ENCODE measurements around the gene ZC3H13. TPM values are rescaled to one million over a fixed set of nuclear protein-coding genes. Genes with fewer than 3 reads are reported as not detected.

ZC3H13 gene
- polyA plus RNA-seq, 1 donor from 2014 or later: 59.8 TPM

DNA sequence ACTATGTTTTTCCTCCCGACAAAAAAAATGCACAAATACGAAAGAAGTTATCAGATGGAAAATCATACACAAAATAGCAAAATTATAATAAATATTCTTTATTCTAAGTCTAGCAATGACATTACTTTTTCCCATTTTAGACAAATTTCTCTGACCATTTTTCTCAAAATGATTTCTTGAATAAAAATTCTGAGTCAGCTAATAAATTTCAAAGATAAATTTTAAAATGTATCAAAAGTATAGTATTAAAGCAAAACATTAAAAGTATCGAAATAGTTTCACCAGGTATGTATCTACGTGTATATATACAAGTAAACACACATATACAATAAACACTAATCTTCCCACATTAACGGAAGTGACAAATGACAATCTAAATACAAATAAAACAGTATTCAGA, 8.9 kb downstream of the ZC3H13 start:
- Mint-ChIP-seq H3K36me3 (peaks cover 5% of the 10 kb centered on the region), H3K4me1 (peaks cover 11 to 17% (median 15%) of the 10 kb centered on the region in 3 donors), H3K27ac (no peak overlapping the region), H3K9me3 (peaks cover 0 to 1% (median 0%) of the 10 kb centered on the region in 3 donors), H3K4me3 (no peak overlapping the region), H3K27me3 (no peaks in the 10 kb centered on the region)

DNA sequence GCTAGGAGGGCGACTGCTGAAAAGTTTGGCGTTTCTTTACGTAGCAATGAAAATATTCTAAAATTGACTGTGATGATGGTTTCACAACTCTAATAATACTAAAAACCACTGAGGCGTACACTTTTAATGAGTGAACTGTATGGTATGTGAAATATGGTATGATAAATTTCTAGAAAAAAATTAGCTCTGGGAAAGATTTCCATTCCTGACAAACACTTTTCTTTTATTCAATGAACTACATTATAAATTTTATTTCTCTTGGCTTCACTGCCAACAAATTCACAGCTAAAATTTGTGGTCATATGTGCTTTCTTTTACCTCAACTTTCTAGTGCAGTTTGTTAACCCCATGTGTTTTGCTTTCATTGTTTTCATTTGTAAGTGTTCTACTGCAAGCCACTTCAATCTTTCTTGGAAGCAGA, 11.1 kb downstream of the ZC3H13 start:
- no peak overlapping the region for H3K4me3 Mint-ChIP-seq
- no peaks in the 10 kb centered on the region for H3K27me3 Mint-ChIP-seq
- peaks cover 8% of the 10 kb centered on the region for H3K36me3 Mint-ChIP-seq
- no peak overlapping the region for H3K27ac Mint-ChIP-seq
- H3K9me3 Mint-ChIP-seq: no peaks in the 10 kb centered on the region
- H3K4me1 Mint-ChIP-seq: peaks cover 2 to 6% (median 6%) of the 10 kb centered on the region in 3 donors

DNA sequence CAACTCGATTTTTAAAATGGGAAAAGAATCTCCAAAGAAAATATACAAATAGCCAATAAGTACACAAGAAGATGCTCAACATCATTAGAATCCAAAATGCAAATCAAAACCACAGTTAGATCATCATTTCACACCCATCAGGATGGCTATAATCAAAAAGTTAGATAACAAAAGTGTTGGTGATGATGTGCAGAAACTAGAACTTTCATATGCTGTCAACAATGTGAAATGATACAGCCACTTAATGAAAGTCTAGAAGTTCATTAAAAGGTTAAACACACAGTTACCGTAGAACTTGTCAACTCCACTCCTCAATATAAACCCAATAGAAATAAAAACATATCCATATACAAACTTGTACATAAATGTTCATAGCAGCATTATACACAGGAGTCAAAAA, 11.8 kb downstream of the ZC3H13 start:
- Mint-ChIP-seq H3K4me1 (peaks cover 2 to 8% (median 6%) of the 10 kb centered on the region in 3 donors), H3K36me3 (peaks cover 10% of the 10 kb centered on the region), H3K27ac (no peak overlapping the region), H3K9me3 (no peaks in the 10 kb centered on the region), H3K27me3 (no peaks in the 10 kb centered on the region), H3K4me3 (no peak overlapping the region)

DNA sequence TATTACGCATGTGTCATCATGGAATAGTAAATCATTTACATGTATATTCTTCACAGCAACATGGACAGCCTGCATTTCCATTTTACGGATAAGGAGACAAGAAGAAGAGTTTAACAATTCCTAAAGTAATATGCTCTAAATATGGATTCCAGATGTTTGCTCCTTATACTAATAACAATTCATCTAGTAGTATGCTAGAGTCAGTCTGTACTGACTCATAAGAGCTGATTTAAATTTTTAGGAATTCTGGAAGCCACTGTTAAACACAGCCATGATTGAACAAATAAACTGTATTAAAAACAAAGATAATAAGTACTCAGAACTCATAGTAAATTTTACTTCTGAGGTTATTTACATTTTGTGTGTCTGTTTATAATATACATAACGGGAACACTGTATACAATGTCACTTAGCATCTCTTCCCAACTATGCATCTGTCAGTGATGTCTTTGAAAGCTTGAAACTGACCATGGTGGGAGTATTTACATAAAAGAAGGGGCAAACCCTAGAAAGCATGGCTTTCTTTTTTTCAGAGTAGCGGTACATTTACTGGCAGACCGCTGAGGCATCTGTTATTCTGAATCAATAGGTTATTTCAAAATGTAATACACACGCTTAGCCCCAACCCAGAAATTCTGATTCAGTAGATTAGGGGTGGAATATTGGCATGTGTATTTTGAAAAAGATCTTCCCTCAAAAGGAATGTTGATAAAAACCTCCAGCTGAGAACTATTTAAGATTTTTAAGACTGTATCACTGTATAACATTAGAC, 12.9 kb downstream of the ZC3H13 start:
- Mint-ChIP-seq H3K27ac (no peak overlapping the region), H3K4me3 (no peak overlapping the region), H3K36me3 (peaks cover 10% of the 10 kb centered on the region)

DNA sequence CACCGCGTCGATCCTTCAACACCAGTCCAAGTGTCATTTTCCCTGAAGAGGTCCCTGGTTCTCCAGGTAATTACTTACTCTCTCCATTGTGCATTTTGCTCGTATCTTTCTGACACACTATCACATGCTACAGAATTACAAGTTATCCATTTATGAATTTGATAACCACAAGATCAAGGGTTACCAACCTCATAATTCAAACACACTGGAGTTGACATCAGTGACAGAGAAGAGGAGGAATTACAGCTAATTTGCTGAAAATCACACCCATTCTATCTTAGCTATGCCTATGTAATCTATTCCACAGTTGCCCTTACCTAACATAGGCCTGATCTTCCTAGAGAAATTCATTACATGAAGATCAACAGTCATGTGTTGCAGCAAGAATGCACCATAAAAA, 14.2 kb downstream of the ZC3H13 start:
- Mint-ChIP-seq H3K36me3 (peaks cover 14% of the 10 kb centered on the region), H3K27me3 (no peaks in the 10 kb centered on the region), H3K9me3 (no peaks in the 10 kb centered on the region), H3K4me1 (peaks cover 0 to 4% (median 3%) of the 10 kb centered on the region in 3 donors), H3K4me3 (no peak overlapping the region), H3K27ac (no peak overlapping the region)

More for the DNA sequence above, 12.9 kb downstream of the ZC3H13 start:
- no peaks in the 10 kb centered on the region for H3K9me3 Mint-ChIP-seq
- peaks cover 0 to 5% (median 0%) of the 10 kb centered on the region in 3 donors for H3K4me1 Mint-ChIP-seq
- no peaks in the 10 kb centered on the region for H3K27me3 Mint-ChIP-seq

DNA sequence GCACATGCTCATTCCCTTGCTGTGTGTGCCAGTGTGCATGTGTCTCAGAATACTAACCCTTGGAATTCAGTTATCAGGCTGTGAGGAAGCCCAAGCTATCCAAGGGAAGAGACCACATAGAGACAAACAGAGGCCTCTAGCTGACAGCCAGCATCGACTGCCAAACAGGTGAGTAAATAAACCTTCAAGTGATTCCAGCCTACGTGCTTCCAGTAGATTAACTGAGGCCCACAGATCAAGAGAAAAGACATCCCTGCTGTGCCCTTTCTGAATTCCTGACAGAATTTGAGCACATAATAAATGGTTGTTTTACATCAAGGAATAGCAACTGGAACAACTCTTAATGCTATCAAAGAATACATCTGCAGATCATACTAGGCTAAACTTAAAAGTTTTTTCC, 17.5 kb downstream of the ZC3H13 start:
- peaks cover 27% of the 10 kb centered on the region for H3K36me3 Mint-ChIP-seq
- peaks cover 0 to 1% (median 0%) of the 10 kb centered on the region in 3 donors for H3K9me3 Mint-ChIP-seq
- no peak overlapping the region for H3K4me3 Mint-ChIP-seq
- H3K27ac Mint-ChIP-seq: no peak overlapping the region
- H3K4me1 Mint-ChIP-seq: peaks cover 0 to 4% (median 2%) of the 10 kb centered on the region in 3 donors
- no peaks in the 10 kb centered on the region for H3K27me3 Mint-ChIP-seq

DNA sequence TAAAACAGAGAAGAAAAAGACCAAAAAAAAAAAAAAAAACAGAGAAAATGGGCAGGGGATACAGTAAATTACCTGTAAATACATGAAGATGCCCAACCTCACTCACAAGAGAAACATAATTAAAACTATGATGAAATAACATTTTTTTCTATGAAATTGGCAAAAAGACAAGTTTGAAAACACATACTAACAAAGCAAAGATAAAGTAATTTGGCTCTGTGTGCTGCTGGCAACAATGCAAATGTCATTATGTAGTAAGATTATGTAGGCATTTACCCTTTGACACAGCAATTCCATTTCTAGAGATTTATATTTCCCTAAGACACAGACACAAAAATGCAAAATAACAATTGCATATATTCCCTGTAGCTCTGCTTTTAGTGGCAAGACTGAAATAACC, 20.2 kb downstream of the ZC3H13 start:
- Mint-ChIP-seq H3K9me3 (peaks cover 0 to 2% (median 0%) of the 10 kb centered on the region in 3 donors), H3K27me3 (no peaks in the 10 kb centered on the region), H3K36me3 (peaks cover 25% of the 10 kb centered on the region), H3K4me1 (peaks cover 2 to 7% (median 4%) of the 10 kb centered on the region in 3 donors), H3K27ac (no peak overlapping the region), H3K4me3 (no peak overlapping the region)

DNA sequence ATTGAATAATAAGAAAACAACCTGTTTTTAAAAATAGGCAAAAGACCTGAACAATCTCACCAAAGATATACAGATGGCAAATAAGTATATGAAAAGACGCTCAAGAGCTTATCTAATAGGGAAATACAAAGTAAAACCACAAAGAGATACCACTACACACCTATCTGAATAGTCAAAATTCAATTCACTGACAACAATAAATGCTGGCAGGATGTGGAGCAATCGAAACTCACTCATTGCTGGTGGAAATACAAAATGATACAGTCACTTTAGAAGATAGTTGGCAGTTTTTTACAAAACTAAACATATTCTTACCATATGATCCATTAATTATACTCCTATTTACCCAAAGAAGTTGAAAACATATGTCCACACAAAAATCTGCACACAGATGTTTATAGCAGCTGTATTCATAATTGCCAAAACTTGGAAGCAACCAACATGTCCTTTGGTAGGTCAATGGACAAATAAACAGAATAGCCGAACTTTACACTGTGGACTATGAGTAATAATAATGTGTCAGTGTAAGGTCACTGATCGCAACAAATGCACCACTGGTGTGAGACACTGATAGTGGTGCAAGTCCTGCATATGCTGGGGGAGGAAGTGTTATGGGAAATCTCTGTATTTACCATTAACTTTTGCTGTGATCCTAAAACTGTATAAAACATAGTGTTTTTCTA, 20.8 kb downstream of the ZC3H13 start:
- Mint-ChIP-seq H3K4me1 (peaks cover 2 to 8% (median 4%) of the 10 kb centered on the region in 3 donors), H3K36me3 (peaks cover 25% of the 10 kb centered on the region)

DNA sequence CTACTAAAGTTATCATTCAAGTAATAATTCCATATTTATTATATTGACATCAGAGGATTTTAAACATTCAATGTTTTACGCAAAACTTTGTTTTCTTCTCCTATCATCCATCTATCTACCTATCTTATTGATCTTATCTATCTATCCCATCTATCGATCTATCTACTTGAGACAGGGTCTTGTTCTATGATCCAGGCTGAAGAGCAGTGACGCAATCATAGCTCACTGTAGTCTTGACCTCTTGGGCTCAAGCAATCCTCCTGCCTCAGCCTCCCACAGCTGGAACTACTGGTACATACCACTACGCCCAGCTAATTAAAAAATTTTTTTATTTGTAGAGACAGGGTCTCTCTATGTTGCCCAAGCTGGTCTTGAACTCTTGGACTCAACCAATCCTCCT, 27.4 kb downstream of the ZC3H13 start:
- Mint-ChIP-seq H3K9me3 (peaks cover 0 to 2% (median 0%) of the 10 kb centered on the region in 3 donors), H3K27me3 (no peaks in the 10 kb centered on the region), H3K4me1 (peaks cover 0 to 8% (median 5%) of the 10 kb centered on the region in 3 donors), H3K4me3 (no peak overlapping the region), H3K36me3 (peaks cover 7% of the 10 kb centered on the region), H3K27ac (no peak overlapping the region)

More for the DNA sequence above, 20.8 kb downstream of the ZC3H13 start:
- H3K27ac Mint-ChIP-seq: no peak overlapping the region
- no peaks in the 10 kb centered on the region for H3K27me3 Mint-ChIP-seq
- H3K9me3 Mint-ChIP-seq: peaks cover 0 to 2% (median 0%) of the 10 kb centered on the region in 3 donors
- H3K4me3 Mint-ChIP-seq: no peak overlapping the region

DNA sequence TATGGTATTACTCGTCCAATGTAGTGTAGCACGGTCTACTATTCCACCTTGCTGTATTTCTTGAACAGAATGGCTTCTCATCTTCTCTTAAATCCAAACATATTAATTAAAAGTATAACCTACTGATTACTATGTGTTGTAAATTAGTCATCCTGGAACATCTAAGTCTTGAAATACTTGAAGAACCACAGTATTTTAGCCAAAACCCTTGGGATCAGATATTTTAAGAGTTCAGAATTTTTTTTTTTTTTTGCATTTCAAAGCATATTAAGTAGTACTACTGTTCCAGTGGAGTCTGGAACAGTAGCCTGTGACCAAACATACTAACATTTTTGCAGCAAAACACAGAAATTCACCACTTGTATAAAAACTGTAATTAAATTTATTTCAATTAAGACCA, 30.1 kb downstream of the ZC3H13 start:
- Mint-ChIP-seq H3K27me3 (no peaks in the 10 kb centered on the region), H3K27ac (no peak overlapping the region), H3K4me1 (peaks cover 0 to 3% (median 2%) of the 10 kb centered on the region in 3 donors), H3K4me3 (no peak overlapping the region), H3K36me3 (no peaks in the 10 kb centered on the region), H3K9me3 (no peaks in the 10 kb centered on the region)

DNA sequence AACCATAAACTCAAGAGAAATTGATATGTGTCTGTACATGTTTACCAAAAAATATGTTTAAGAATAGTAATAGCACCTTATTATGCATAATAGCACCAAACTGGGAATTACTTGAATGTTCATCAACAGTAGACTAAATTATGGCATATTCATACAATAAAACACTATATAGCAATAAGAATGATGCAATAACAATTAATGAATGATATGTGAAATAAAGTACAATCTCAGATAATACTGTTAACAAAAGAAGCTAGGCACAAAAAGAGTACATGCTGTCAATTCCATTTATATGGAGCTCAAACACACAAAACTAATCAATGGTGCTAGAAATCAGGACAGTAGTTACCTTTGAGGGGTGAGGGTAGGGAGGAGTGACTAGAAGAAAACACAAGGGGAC, 36.3 kb downstream of the ZC3H13 start:
- Mint-ChIP-seq H3K27ac (no peak overlapping the region), H3K4me1 (peaks cover 0 to 4% (median 1%) of the 10 kb centered on the region in 3 donors), H3K9me3 (no peaks in the 10 kb centered on the region), H3K4me3 (no peak overlapping the region), H3K27me3 (no peaks in the 10 kb centered on the region), H3K36me3 (no peaks in the 10 kb centered on the region)

DNA sequence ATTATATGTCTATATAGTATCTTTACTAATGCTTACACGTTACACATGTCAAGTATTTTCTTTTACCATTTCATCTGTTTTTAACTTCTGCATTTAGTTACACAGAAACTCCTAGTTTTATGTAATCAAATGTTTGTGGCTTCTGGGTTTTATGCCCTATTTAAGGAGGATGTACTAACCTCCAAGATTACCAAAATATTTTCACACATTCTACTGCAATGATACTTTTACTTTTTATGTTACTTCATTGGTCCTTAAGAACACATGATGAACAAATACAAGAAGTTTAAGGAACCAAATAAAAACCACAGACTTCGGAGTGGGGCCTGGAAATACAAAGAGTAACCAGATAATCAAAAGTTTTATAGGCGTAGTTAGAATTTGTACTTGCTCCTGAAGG, 37.2 kb downstream of the ZC3H13 start:
- H3K27me3 Mint-ChIP-seq: no peaks in the 10 kb centered on the region
- H3K4me1 Mint-ChIP-seq: peaks cover 0 to 4% (median 1%) of the 10 kb centered on the region in 3 donors
- no peak overlapping the region for H3K27ac Mint-ChIP-seq
- H3K4me3 Mint-ChIP-seq: no peak overlapping the region
- H3K36me3 Mint-ChIP-seq: peaks cover under 1% of the 10 kb centered on the region
- H3K9me3 Mint-ChIP-seq: no peaks in the 10 kb centered on the region

DNA sequence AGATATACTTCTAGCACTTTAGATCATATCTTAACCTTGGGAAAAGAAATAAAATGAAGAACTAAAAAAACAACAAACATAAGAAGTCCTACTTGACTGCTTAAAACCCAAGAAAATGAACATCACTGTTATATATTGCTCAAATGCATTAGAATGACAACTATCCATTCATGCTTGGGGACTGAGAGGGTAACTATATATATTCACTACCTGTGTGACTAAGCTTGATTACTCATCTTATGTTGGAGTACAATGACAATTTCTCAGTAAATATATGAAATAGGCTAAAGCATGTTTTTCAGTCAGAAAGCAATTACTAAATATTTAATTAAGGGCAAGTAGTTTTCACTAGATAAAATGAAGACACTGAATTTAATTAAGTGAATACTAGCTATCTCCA, 40.1 kb downstream of the ZC3H13 start:
- Mint-ChIP-seq H3K27me3 (no peaks in the 10 kb centered on the region), H3K4me3 (no peak overlapping the region), H3K9me3 (no peaks in the 10 kb centered on the region), H3K36me3 (peaks cover 6% of the 10 kb centered on the region), H3K4me1 (peaks cover 0 to 4% (median 0%) of the 10 kb centered on the region in 3 donors), H3K27ac (no peak overlapping the region)

DNA sequence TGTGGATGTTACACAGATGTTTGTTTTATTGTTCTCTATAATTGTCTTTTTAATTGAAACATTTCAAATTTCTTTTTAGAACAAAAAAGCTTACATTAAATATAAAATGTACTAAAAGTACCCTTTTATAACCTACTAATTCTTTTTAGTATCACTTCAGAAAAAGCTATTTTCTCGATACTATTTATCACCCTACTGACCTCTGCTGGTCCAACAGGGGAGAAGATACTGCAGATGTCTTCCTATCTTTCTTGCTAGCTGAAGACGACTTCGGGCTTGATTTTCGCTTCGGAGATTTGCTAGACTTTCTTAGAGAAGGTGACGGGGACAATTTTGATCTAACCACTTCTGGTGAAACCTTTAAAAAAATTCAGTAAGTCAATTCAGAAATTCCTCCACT, 42.4 kb downstream of the ZC3H13 start:
- peaks cover 0 to 4% (median 0%) of the 10 kb centered on the region in 3 donors for H3K4me1 Mint-ChIP-seq
- peaks cover 6% of the 10 kb centered on the region for H3K36me3 Mint-ChIP-seq
- H3K9me3 Mint-ChIP-seq: peaks cover 0 to 1% (median 0%) of the 10 kb centered on the region in 3 donors
- H3K4me3 Mint-ChIP-seq: no peak overlapping the region
- H3K27ac Mint-ChIP-seq: no peak overlapping the region
- no peaks in the 10 kb centered on the region for H3K27me3 Mint-ChIP-seq

DNA sequence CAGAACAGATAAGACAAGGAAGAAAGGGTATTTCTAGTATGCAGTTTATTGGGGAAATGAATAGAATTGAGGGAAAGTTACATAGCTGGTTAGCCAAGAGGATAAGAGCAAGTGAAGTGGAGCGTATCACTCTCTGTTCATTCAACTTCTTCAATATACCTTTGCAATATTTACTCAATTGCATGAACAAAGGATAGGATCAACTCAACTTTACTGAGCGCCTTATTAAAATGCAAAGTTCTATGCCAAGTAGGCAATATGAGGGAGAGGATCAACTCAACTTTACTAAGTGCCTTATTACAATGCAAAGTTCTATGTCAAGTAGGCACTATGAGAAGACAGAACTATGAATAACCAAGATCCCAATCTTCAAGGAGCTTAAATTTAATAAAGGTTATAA, 43.9 kb downstream of the ZC3H13 start:
- Mint-ChIP-seq H3K36me3 (peaks cover 8% of the 10 kb centered on the region), H3K27ac (no peak overlapping the region), H3K9me3 (peaks cover 0 to 1% (median 0%) of the 10 kb centered on the region in 3 donors), H3K27me3 (no peaks in the 10 kb centered on the region), H3K4me3 (no peak overlapping the region), H3K4me1 (peaks cover 0 to 2% (median 0%) of the 10 kb centered on the region in 3 donors)
